DND-41 (cell line): ENCODE measurements around the gene PLAC1.

Experiments
- ATAC-seq: fragments of 200-7000 bp; cut with Tn5 transposase; 3 replicates; pipeline ENCODE4 v1.9.1; 2021; ENCODE audit warnings: low read depth; ENCODE audit not compliant: insufficient read depth
- DNase-seq: peaks from one replicate; pipeline ENCODE4 v3.0.0-alpha.2; 2020
- H2AFZ ChIP-seq: 2 replicates; pipeline ENCODE4 v1.6.0; 2012; ENCODE audit warnings: low read depth, low read length
- H3K27ac ChIP-seq: 2 replicates; pipeline ENCODE4 v1.5.1; 2012; ENCODE audit warnings: low read length, inconsistent platforms
- H3K27me3 ChIP-seq: fragments of 200-600 bp; sonication (generic); 2 replicates; pipeline ENCODE4 v1.6.0; 2012; ENCODE audit warnings: low read length, mild to moderate bottlenecking, inconsistent platforms; ENCODE audit not compliant: insufficient read depth, poor library complexity
- H3K36me3 ChIP-seq: 2 replicates; pipeline ENCODE4 v1.5.1; 2012; ENCODE audit warnings: low read length, inconsistent platforms; ENCODE audit not compliant: insufficient read depth
- H3K4me1 ChIP-seq: 2 replicates; pipeline ENCODE4 v1.5.1; 2012; ENCODE audit warnings: mild to moderate bottlenecking, low read length; ENCODE audit not compliant: insufficient read depth
- H3K4me2 ChIP-seq: 2 replicates; pipeline ENCODE4 v1.6.0; 2012; ENCODE audit warnings: mild to moderate bottlenecking, moderate library complexity, low read length, inconsistent platforms; ENCODE audit not compliant: insufficient read depth
- H3K4me3 ChIP-seq, 2 experiments: fragments of 200-600 bp in 1 of 2; shearing (Covaris generic) in 1 of 2; 2 replicates each; pipeline ENCODE4 v1.5.1; 2012 to 2016; ENCODE audit warnings: inconsistent platforms in 2 of 2, low read length in 2 of 2, mild to moderate bottlenecking in 2 of 2, low read depth in 1 of 2, moderate library complexity in 1 of 2
- H3K79me2 ChIP-seq: 2 replicates; pipeline ENCODE4 v1.6.0; 2012; ENCODE audit warnings: low read length, inconsistent platforms; ENCODE audit not compliant: insufficient read depth
- H3K9ac ChIP-seq: 2 replicates; pipeline ENCODE4 v1.6.0; 2012; ENCODE audit warnings: low read depth, mild to moderate bottlenecking, inconsistent platforms, low read length, moderate library complexity
- H3K9me3 ChIP-seq: 2 replicates; pipeline ENCODE4 v1.5.1; 2012; ENCODE audit warnings: low read length, moderate library complexity, mild to moderate bottlenecking, inconsistent platforms; ENCODE audit not compliant: insufficient read depth, severe bottlenecking
- H4K20me1 ChIP-seq: 2 replicates; pipeline ENCODE4 v1.6.0; 2012; ENCODE audit warnings: low read length; ENCODE audit not compliant: insufficient read depth
- CTCF ChIP-seq: IDR thresholded peaks from 2 replicates; pipeline ENCODE4 v1.5.1; 2012; ENCODE audit warnings: borderline replicate concordance, low read length, moderate library complexity, mild to moderate bottlenecking; ENCODE audit not compliant: poor library complexity, severe bottlenecking; ENCODE audit errors: extremely low read depth
- EZH2 ChIP-seq: IDR thresholded peaks from 3 replicates; pipeline ENCODE4 v1.6.1; 2012; ENCODE audit warnings: borderline replicate concordance, low read depth, mild to moderate bottlenecking, moderate library complexity, low read length, inconsistent platforms; ENCODE audit not compliant: severe bottlenecking

The PLAC1 gene

GRCh38 chrX:134683351-134684005, 25.2 kb upstream of the PLAC1 start:
- Histone ChIP-seq H2AFZ (no peak overlapping the region), H4K20me1 (no peaks in the 10 kb centered on the region), H3K9ac (no peak overlapping the region), H3K36me3 (no peaks in the 10 kb centered on the region), H3K27me3 (no peaks in the 10 kb centered on the region), H3K27ac (no peak overlapping the region), H3K4me1 (no peaks in the 10 kb centered on the region), H3K79me2 (no peaks in the 10 kb centered on the region), H3K9me3 (no peaks in the 10 kb centered on the region), H3K4me2 (no peak overlapping the region), H3K4me3 (no peak overlapping the region)
- ATAC-seq (no peak), DNase-seq (no peak)
- TF ChIP-seq CTCF (no peak), EZH2 (no peak)

GRCh38 chrX:134682081-134682480, 23.8 kb upstream of the PLAC1 start:
- no peak for TF ChIP-seq CTCF
- TF ChIP-seq EZH2: no peak
- Histone ChIP-seq H3K4me2 (no peak overlapping the region), H3K27ac (no peak overlapping the region), H3K9ac (no peak overlapping the region), H3K79me2 (no peaks in the 10 kb centered on the region), H2AFZ (no peak overlapping the region), H3K36me3 (no peaks in the 10 kb centered on the region), H3K9me3 (no peaks in the 10 kb centered on the region), H3K27me3 (no peaks in the 10 kb centered on the region), H4K20me1 (no peaks in the 10 kb centered on the region), H3K4me3 (no peak overlapping the region), H3K4me1 (no peaks in the 10 kb centered on the region)
- ATAC-seq (no peak), DNase-seq (no peak)

- Histone ChIP-seq H3K27me3 (no peaks in the 10 kb centered on the region), H4K20me1 (no peaks in the 10 kb centered on the region), H3K4me2 (no peak overlapping the region), H3K9ac (no peak overlapping the region), H3K36me3 (no peaks in the 10 kb centered on the region), H3K79me2 (no peaks in the 10 kb centered on the region), H3K9me3 (no peaks in the 10 kb centered on the region), H3K27ac (no peak overlapping the region), H3K4me1 (no peaks in the 10 kb centered on the region), H3K4me3 (no peak overlapping the region), H2AFZ (no peak overlapping the region)
- TF ChIP-seq CTCF (no peak), EZH2 (no peak)
- DNase-seq (no peak), ATAC-seq (no peak)
These were observed 21.4 kb upstream of the PLAC1 start for GRCh38 chrX:134679644-134680043.

GRCh38 chrX:134679221-134679620, 20.9 kb upstream of the PLAC1 start:
- H3K36me3 ChIP-seq: no peaks in the 10 kb centered on the region
- H2AFZ ChIP-seq: no peak overlapping the region
- H3K79me2 ChIP-seq: no peaks in the 10 kb centered on the region
- no peaks in the 10 kb centered on the region for H3K27me3 ChIP-seq
- ATAC-seq (no peak), DNase-seq (no peak)
- H3K4me1 ChIP-seq: no peaks in the 10 kb centered on the region
- H3K9me3 ChIP-seq: no peaks in the 10 kb centered on the region
- no peak overlapping the region for H3K4me2 ChIP-seq
- no peak overlapping the region for H3K9ac ChIP-seq
- no peak overlapping the region for H3K4me3 ChIP-seq
- TF ChIP-seq CTCF (no peak), EZH2 (no peak)
- no peaks in the 10 kb centered on the region for H4K20me1 ChIP-seq
- H3K27ac ChIP-seq: no peak overlapping the region
